Measurements from ENCODE around the gene NHLRC4. TPM values are rescaled to one million over a fixed set of nuclear protein-coding genes. Genes with fewer than 3 reads are reported as not detected.

Gene NHLRC4
- total and polyA plus RNA-seq, 2 donors (not counting 1 experiment from before 2014, with no cell fraction given): 0.66 to 3.3 TPM

DNA sequence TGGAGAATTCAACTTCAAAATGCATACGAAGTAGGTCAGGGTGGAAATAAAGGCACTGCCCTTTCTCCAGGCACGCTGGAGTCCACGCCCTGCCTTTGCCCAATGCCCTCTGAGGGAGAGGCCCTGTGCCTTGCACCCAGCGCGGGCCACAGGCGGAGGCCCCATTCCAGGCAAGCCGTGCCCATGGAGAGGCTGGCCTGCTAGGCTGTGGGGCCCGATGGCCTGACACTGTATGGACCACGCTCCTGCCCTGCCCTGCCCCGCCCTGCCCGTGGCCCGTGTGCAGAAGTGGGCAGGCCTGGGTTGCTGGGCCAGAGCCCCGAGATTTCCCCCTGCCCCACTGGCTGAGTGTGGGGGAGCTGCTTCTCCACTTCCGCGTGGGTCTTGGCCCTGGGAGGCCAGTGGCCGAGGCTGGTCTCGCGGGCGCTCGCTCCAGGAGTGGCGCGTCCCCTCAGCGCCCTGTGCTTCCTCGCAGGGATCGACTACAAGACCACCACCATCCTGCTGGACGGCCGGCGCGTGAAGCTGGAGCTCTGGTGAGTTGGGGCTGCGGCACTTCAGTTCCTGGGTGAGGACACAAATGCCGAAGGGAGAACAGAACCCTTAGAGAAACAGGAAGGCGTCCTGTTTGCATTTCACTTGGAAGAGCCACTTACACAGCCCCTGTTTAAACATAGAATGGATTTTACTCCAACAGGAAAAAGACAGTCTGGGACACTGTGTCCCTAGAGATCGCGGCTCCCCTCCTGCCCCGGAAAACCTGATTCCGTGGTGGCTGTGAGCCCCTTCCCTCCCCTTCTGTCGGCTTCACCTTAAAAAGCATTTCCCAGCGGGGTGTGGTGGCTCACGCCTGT lies 50.2 kb downstream of the NHLRC4 start:
- DNase-seq (ENCODE audit: low read depth in 2 of 2): no peak
- Histone ChIP-seq H4K20me1 (ENCODE audit: control insufficient read depth, extremely low read depth, insufficient read depth, low read length) (no peaks in the 10 kb centered on the region), H3K27me3 (ENCODE audit: control insufficient read depth, insufficient read depth, low read length) (no peaks in the 10 kb centered on the region), H3K27ac (ENCODE audit: insufficient read depth, low read length) (no peak overlapping the region), H3K4me3 (replicated peaks in 1 of 4; ENCODE audit: control extremely low read depth in 1 of 4, insufficient read depth in 1 of 4, low read depth in 3 of 4, low read length in 4 of 4) (no peak overlapping the region), H3K4me2 (ENCODE audit: extremely low read depth, insufficient read depth, low read length) (no peak overlapping the region), H3K79me2 (ENCODE audit: control insufficient read depth, insufficient read depth, low read length) (no peaks in the 10 kb centered on the region), H2AFZ (ENCODE audit: low read length) (no peak overlapping the region), H3K36me3 (ENCODE audit: control insufficient read depth, insufficient read depth, low read length) (no peaks in the 10 kb centered on the region), H3K9me3 (ENCODE audit: control insufficient read depth, insufficient read depth, low read depth, low read length) (no peaks in the 10 kb centered on the region), H3K9ac (ENCODE audit: insufficient read depth, low read length) (no peak overlapping the region), H3K4me1 (ENCODE audit: control insufficient read depth, extremely low read depth, insufficient read depth, low read length) (peaks cover 6% of the 10 kb centered on the region)
- no peak for TF ChIP-seq EZH2 (IDR thresholded peaks at IDR 0.05; ENCODE audit: low read length, missing control alignments)
- TF ChIP-seq, protein P1, sequence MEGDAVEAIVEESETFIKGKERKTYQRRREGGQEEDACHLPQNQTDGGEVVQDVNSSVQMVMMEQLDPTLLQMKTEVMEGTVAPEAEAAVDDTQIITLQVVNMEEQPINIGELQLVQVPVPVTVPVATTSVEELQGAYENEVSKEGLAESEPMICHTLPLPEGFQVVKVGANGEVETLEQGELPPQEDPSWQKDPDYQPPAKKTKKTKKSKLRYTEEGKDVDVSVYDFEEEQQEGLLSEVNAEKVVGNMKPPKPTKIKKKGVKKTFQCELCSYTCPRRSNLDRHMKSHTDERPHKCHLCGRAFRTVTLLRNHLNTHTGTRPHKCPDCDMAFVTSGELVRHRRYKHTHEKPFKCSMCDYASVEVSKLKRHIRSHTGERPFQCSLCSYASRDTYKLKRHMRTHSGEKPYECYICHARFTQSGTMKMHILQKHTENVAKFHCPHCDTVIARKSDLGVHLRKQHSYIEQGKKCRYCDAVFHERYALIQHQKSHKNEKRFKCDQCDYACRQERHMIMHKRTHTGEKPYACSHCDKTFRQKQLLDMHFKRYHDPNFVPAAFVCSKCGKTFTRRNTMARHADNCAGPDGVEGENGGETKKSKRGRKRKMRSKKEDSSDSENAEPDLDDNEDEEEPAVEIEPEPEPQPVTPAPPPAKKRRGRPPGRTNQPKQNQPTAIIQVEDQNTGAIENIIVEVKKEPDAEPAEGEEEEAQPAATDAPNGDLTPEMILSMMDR (conservative IDR thresholded peaks at IDR 0.05 in 1 of 2, IDR thresholded peaks at IDR 0.05 in 1 of 2; ENCODE audit: low read depth in 1 of 2, low read length in 2 of 2): no peak

DNA sequence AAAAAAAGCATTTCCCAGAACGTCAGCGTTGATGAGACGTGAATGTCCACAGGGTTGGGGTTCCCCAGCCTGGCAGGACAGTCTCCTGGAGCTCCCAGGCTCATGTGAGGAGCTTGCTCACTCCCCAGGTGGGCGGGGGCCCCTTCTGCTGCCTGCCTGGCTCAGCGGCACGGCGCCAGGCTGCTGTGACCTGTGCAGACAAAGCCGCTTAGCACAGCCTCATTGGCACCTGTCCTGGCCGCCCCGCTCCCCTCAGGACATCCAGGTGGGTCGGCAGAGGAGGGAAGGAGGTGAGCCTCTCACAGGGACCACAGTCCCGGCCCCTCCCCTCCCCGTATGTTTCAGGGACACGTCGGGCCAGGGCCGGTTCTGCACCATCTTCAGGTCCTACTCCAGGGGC lies 51.0 kb downstream of the NHLRC4 start:
- no peak overlapping the region for H2AFZ ChIP-seq (ENCODE audit: low read length)
- no peak for DNase-seq (ENCODE audit: low read depth in 2 of 2)
- no peaks in the 10 kb centered on the region for H3K79me2 ChIP-seq (ENCODE audit: control insufficient read depth, insufficient read depth, low read length)
- no peak overlapping the region for H3K4me3 ChIP-seq (replicated peaks in 1 of 4; ENCODE audit: control extremely low read depth in 1 of 4, insufficient read depth in 1 of 4, low read depth in 3 of 4, low read length in 4 of 4)
- peaks cover 6% of the 10 kb centered on the region for H3K4me1 ChIP-seq (ENCODE audit: control insufficient read depth, extremely low read depth, insufficient read depth, low read length)
- H3K9me3 ChIP-seq (ENCODE audit: control insufficient read depth, insufficient read depth, low read depth, low read length): no peaks in the 10 kb centered on the region
- no peaks in the 10 kb centered on the region for H4K20me1 ChIP-seq (ENCODE audit: control insufficient read depth, extremely low read depth, insufficient read depth, low read length)
- H3K36me3 ChIP-seq (ENCODE audit: control insufficient read depth, insufficient read depth, low read length): no peaks in the 10 kb centered on the region
- H3K4me2 ChIP-seq (ENCODE audit: extremely low read depth, insufficient read depth, low read length): no peak overlapping the region
- no peak for TF ChIP-seq EZH2 (IDR thresholded peaks at IDR 0.05; ENCODE audit: low read length, missing control alignments)
- TF ChIP-seq, protein P1 (conservative IDR thresholded peaks at IDR 0.05 in 1 of 2, IDR thresholded peaks at IDR 0.05 in 1 of 2; ENCODE audit: low read depth in 1 of 2, low read length in 2 of 2): no peak
- no peak overlapping the region for H3K9ac ChIP-seq (ENCODE audit: insufficient read depth, low read length)
- no peaks in the 10 kb centered on the region for H3K27me3 ChIP-seq (ENCODE audit: control insufficient read depth, insufficient read depth, low read length)
- H3K27ac ChIP-seq (ENCODE audit: insufficient read depth, low read length): no peak overlapping the region

Other genes starting within 250 kb of the NHLRC4 start
- gene AXIN1, start 214.3 kb upstream of the NHLRC4 start, total RNA-seq: 18.2 and 18.7 TPM in 2 replicates
- 5.1 and 7.2 TPM in 2 replicates for gene AXIN1, start 214.3 kb upstream of the NHLRC4 start, polyA plus RNA-seq
- 53.7 and 65.2 TPM in 2 replicates for gene MRPL28, start 196.5 kb upstream of the NHLRC4 start, total RNA-seq
- 86.5 and 133 TPM in 2 replicates for gene MRPL28, start 196.5 kb upstream of the NHLRC4 start, polyA plus RNA-seq
- 48.8 and 82.7 TPM in 2 replicates for gene PGAP6, start 185.0 kb upstream of the NHLRC4 start, total RNA-seq
- 46.2 and 73.2 TPM in 2 replicates for gene PGAP6, start 185.0 kb upstream of the NHLRC4 start, polyA plus RNA-seq
- 51.9 and 71.7 TPM in 2 replicates for gene NME4, start 169.8 kb upstream of the NHLRC4 start, total RNA-seq
- 114 and 121 TPM in 2 replicates for gene NME4, start 169.8 kb upstream of the NHLRC4 start, polyA plus RNA-seq
- 6.4 and 12.1 TPM in 2 replicates for gene DECR2, start 165.1 kb upstream of the NHLRC4 start, total RNA-seq
- 10.8 and 12.0 TPM in 2 replicates for gene DECR2, start 165.1 kb upstream of the NHLRC4 start, polyA plus RNA-seq
- 17.5 and 22.1 TPM in 2 replicates for gene RAB11FIP3, start 141.4 kb upstream of the NHLRC4 start, total RNA-seq
- 7.3 and 11.9 TPM in 2 replicates for gene RAB11FIP3, start 141.4 kb upstream of the NHLRC4 start, polyA plus RNA-seq
- 16.4 and 21.3 TPM in 2 replicates for gene CAPN15, start 39.3 kb upstream of the NHLRC4 start, total RNA-seq
- 4.1 and 7.8 TPM in 2 replicates for gene CAPN15, start 39.3 kb upstream of the NHLRC4 start, polyA plus RNA-seq
- gene PRR35, start 6.6 kb upstream of the NHLRC4 start, total RNA-seq: not detected in 2 replicates
- gene PRR35, start 6.6 kb upstream of the NHLRC4 start, polyA plus RNA-seq: not detected in 2 replicates
- gene PIGQ, start 3.0 kb downstream of the NHLRC4 start, total RNA-seq: 20.5 and 22.3 TPM in 2 replicates
- 11.2 and 13.0 TPM in 2 replicates for gene PIGQ, start 3.0 kb downstream of the NHLRC4 start, polyA plus RNA-seq
- gene RAB40C, start 23.1 kb downstream of the NHLRC4 start, total RNA-seq: 9.8 and 11.6 TPM in 2 replicates
- 3.2 and 3.7 TPM in 2 replicates for gene RAB40C, start 23.1 kb downstream of the NHLRC4 start, polyA plus RNA-seq
- under 0.01 and 0.17 TPM in 2 replicates for gene WFIKKN1, start 64.0 kb downstream of the NHLRC4 start, total RNA-seq
- not detected in 2 replicates for gene WFIKKN1, start 64.0 kb downstream of the NHLRC4 start, polyA plus RNA-seq
- 71.7 and 75.2 TPM in 2 replicates for gene METTL26, start 69.3 kb downstream of the NHLRC4 start, total RNA-seq
- gene METTL26, start 69.3 kb downstream of the NHLRC4 start, polyA plus RNA-seq: 39.2 and 49.7 TPM in 2 replicates
- gene MCRIP2, start 74.8 kb downstream of the NHLRC4 start, total RNA-seq: 18.0 and 21.8 TPM in 2 replicates
- gene MCRIP2, start 74.8 kb downstream of the NHLRC4 start, polyA plus RNA-seq: 2.8 and 3.4 TPM in 2 replicates
- gene WDR90, start 82.4 kb downstream of the NHLRC4 start, total RNA-seq: 4.6 and 4.8 TPM in 2 replicates
- 2.9 and 4.4 TPM in 2 replicates for gene WDR90, start 82.4 kb downstream of the NHLRC4 start, polyA plus RNA-seq
- 27.7 and 29.6 TPM in 2 replicates for gene RHOT2, start 101.1 kb downstream of the NHLRC4 start, total RNA-seq
- gene RHOT2, start 101.1 kb downstream of the NHLRC4 start, polyA plus RNA-seq: 35.4 and 39.7 TPM in 2 replicates
- gene RHBDL1, start 108.7 kb downstream of the NHLRC4 start, total RNA-seq: 2.6 and 7.1 TPM in 2 replicates
- 0.76 and 1.4 TPM in 2 replicates for gene RHBDL1, start 108.7 kb downstream of the NHLRC4 start, polyA plus RNA-seq
- 114 and 133 TPM in 2 replicates for gene STUB1, start 113.4 kb downstream of the NHLRC4 start, total RNA-seq
- 94.6 and 146 TPM in 2 replicates for gene STUB1, start 113.4 kb downstream of the NHLRC4 start, polyA plus RNA-seq
- 19.8 and 23.8 TPM in 2 replicates for gene JMJD8, start 117.3 kb downstream of the NHLRC4 start, total RNA-seq
- 31.5 and 37.8 TPM in 2 replicates for gene JMJD8, start 117.3 kb downstream of the NHLRC4 start, polyA plus RNA-seq
- 5.6 and 6.1 TPM in 2 replicates for gene WDR24, start 123.4 kb downstream of the NHLRC4 start, total RNA-seq
- gene WDR24, start 123.4 kb downstream of the NHLRC4 start, polyA plus RNA-seq: 2.1 and 3.5 TPM in 2 replicates
- gene FBXL16, start 138.8 kb downstream of the NHLRC4 start, total RNA-seq: not detected in 2 replicates
- 0.07 and 0.14 TPM in 2 replicates for gene FBXL16, start 138.8 kb downstream of the NHLRC4 start, polyA plus RNA-seq
- gene METRN, start 148.1 kb downstream of the NHLRC4 start, total RNA-seq: 35.3 and 37.5 TPM in 2 replicates
- 5.3 and 6.1 TPM in 2 replicates for gene METRN, start 148.1 kb downstream of the NHLRC4 start, polyA plus RNA-seq
- 24.9 and 31.5 TPM in 2 replicates for gene ANTKMT, start 154.1 kb downstream of the NHLRC4 start, total RNA-seq
- gene ANTKMT, start 154.1 kb downstream of the NHLRC4 start, polyA plus RNA-seq: 4.5 and 6.1 TPM in 2 replicates
- 1.0 and 1.8 TPM in 2 replicates for gene CCDC78, start 159.4 kb downstream of the NHLRC4 start, total RNA-seq
- 0.50 and 0.64 TPM in 2 replicates for gene CCDC78, start 159.4 kb downstream of the NHLRC4 start, polyA plus RNA-seq
- 14.1 and 16.3 TPM in 2 replicates for gene HAGHL, start 160.1 kb downstream of the NHLRC4 start, total RNA-seq
- 3.1 and 3.7 TPM in 2 replicates for gene HAGHL, start 160.1 kb downstream of the NHLRC4 start, polyA plus RNA-seq
- 31.0 and 38.0 TPM in 2 replicates for gene CIAO3, start 174.0 kb downstream of the NHLRC4 start, total RNA-seq
- gene CIAO3, start 174.0 kb downstream of the NHLRC4 start, polyA plus RNA-seq: 9.3 and 14.2 TPM in 2 replicates
- not detected in 2 replicates for gene MSLN, start 193.7 kb downstream of the NHLRC4 start, total RNA-seq
- gene MSLN, start 193.7 kb downstream of the NHLRC4 start, polyA plus RNA-seq: not detected in 2 replicates
- gene RPUSD1, start 221.4 kb downstream of the NHLRC4 start, total RNA-seq: 15.9 and 16.2 TPM in 2 replicates
- 8.2 and 10.3 TPM in 2 replicates for gene RPUSD1, start 221.4 kb downstream of the NHLRC4 start, polyA plus RNA-seq
- gene CHTF18, start 221.6 kb downstream of the NHLRC4 start, total RNA-seq: 1.3 and 4.3 TPM in 2 replicates
- gene CHTF18, start 221.6 kb downstream of the NHLRC4 start, polyA plus RNA-seq: 1.1 and 5.7 TPM in 2 replicates
- not detected in 2 replicates for gene GNG13, start 233.7 kb downstream of the NHLRC4 start, total RNA-seq
- gene GNG13, start 233.7 kb downstream of the NHLRC4 start, polyA plus RNA-seq: not detected in 2 replicates